Bronchial epithelial cell (primary cell): ENCODE results near the gene ZNF497. TPM values are rescaled to one million over a fixed set of nuclear protein-coding genes. Genes with fewer than 3 reads are reported as not detected.
A peak's percentile ranks its signal among the peaks of the same experiment; 100 is the strongest.

Experiments used
- DNase-seq: peaks from one replicate; pipeline ENCODE4 v3.0.0-alpha.2; 2010; ENCODE audit warnings: low read depth
- FAIRE-seq: peaks from 2 replicates; lab custom pipeline; 2011; peaks lifted over from hg19 to GRCh38; lab: Jason Lieb, UNC
- H3K27me3 ChIP-seq: 2 replicates; pipeline ENCODE4 v1.5.1; 2011; ENCODE audit warnings: low read length; ENCODE audit not compliant: control insufficient read depth, insufficient read depth
- H3K36me3 ChIP-seq: 2 replicates; pipeline ENCODE4 v1.5.1; 2011; ENCODE audit warnings: low read length; ENCODE audit not compliant: control insufficient read depth, insufficient read depth
- H3K4me3 ChIP-seq: 2 replicates; pipeline ENCODE4 v1.5.1; 2011; ENCODE audit warnings: mild to moderate bottlenecking, low read depth, low read length, control low read depth
- total RNA-seq: library from RNA; depleted of rRNA; stranded (reverse); fragments of >200 nt; gene quantifications from 2 replicates; pipeline ENCODE4 v1.2.1, GENCODE V29; 2014
- TF ChIP-seq, protein P1 (sequence below): IDR thresholded peaks from 2 replicates; pipeline ENCODE4 v1.5.1; 2011; ENCODE audit warnings: mild to moderate bottlenecking, moderate library complexity, low read length, control low read depth, inconsistent platforms; ENCODE audit not compliant: insufficient read depth, severe bottlenecking

ZNF497 gene
- total RNA-seq, 1 donor from 2014 or later, result 0.53 TPM

DNA sequence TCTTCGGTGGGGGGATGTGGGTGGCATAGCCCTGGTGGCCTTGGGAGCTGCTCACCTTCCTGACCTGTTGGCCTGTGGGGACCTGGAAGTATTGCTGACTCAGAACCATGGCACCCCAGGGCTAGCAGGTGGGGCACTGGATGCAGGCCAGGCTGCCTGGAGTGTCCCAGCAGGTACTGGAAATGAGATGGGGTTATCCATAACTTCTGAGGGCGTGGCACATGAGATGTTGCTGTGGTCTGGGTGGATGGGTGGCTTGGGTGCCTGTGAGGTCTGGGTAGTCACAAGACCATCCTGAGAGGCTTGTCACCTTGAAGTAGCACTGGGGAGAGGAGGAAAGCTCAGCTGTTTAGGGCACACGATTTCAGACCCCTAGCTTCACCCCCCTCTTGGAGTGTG, 32.3 kb upstream of the ZNF497 start:
- Histone ChIP-seq H3K4me3 (no peak overlapping the region), H3K27me3 (no peaks in the 10 kb centered on the region), H3K36me3 (peaks cover 18% of the 10 kb centered on the region)
- DNase-seq (peak; percentile 36), FAIRE-seq (no peak)
- TF ChIP-seq, protein P1, sequence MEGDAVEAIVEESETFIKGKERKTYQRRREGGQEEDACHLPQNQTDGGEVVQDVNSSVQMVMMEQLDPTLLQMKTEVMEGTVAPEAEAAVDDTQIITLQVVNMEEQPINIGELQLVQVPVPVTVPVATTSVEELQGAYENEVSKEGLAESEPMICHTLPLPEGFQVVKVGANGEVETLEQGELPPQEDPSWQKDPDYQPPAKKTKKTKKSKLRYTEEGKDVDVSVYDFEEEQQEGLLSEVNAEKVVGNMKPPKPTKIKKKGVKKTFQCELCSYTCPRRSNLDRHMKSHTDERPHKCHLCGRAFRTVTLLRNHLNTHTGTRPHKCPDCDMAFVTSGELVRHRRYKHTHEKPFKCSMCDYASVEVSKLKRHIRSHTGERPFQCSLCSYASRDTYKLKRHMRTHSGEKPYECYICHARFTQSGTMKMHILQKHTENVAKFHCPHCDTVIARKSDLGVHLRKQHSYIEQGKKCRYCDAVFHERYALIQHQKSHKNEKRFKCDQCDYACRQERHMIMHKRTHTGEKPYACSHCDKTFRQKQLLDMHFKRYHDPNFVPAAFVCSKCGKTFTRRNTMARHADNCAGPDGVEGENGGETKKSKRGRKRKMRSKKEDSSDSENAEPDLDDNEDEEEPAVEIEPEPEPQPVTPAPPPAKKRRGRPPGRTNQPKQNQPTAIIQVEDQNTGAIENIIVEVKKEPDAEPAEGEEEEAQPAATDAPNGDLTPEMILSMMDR, result no peak

DNA sequence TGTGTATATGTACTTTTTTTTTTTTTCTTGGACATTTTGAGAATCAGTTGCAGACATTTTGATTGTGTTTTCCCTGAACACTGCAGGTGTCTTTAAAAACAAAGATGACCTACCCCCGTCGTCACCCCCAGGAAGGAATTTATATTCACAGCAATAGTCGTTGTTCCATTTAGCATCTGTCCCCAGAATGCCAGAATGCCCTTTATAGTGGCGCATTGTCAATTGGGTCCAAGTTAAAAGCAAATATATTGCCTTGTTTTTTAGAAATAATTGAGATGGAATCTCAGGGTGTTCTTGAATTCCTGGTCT, 31.1 kb upstream of the ZNF497 start:
- DNase-seq, result no peak
- Histone ChIP-seq H3K4me3 (no peak overlapping the region), H3K27me3 (no peaks in the 10 kb centered on the region), H3K36me3 (peaks cover 20% of the 10 kb centered on the region)
- no peak for FAIRE-seq
- TF ChIP-seq, protein P1, result no peak

DNA sequence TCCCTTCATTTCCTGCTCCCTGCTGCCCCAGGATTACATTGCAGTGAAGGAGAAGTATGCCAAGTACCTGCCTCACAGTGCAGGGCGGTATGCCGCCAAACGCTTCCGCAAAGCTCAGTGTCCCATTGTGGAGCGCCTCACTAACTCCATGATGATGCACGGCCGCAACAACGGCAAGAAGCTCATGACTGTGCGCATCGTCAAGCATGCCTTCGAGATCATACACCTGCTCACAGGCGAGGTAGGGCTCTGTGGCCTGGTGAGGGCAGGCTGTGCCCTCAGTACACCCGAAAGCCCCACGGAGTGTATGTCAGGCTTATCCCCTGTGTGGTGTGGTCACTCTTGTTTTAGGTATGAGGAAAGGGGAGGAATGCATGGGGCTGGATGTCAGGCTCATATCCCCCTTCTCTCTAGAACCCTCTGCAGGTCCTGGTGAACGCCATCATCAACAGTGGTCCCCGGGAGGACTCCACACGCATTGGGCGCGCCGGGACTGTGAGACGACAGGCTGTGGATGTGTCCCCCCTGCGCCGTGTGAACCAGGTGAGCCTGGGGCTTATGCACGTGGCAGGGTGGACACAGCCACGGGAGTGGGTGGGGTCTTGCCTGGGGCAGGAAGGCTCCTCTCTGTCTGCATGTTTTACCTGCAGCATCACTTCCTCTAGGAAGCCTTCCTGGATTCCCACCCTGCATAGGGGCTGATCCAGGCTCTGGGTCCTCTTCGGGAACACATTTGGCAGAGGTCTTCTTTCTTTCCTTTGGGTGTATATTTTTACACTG, 30.6 kb upstream of the ZNF497 start:
- H3K36me3 ChIP-seq, result peaks cover 20% of the 10 kb centered on the region
- no peak for DNase-seq
- H3K4me3 ChIP-seq, result no peak overlapping the region
- TF ChIP-seq, protein P1, result no peak
- FAIRE-seq, result no peak
- H3K27me3 ChIP-seq, result no peaks in the 10 kb centered on the region

DNA sequence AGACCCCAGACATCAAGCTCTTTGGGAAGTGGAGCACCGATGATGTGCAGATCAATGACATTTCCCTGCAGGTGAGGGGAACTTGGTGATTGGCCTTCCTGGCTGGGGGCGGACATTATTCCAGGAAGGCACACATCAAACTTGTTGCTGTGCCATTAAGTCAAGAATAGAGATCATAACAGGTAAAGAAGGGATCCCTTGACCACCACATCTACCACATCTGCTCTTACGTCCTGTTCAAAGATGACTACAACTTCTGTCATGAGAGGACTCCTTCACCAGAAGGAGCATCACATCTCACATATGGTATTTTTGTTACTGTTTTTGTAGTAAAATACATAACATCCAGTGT, 25.6 kb upstream of the ZNF497 start:
- TF ChIP-seq, protein P1, result no peak
- Histone ChIP-seq H3K27me3 (no peaks in the 10 kb centered on the region), H3K36me3 (peaks cover 19% of the 10 kb centered on the region), H3K4me3 (peak overlapping the region; percentile 59)
- DNase-seq (no peak), FAIRE-seq (no peak)

DNA sequence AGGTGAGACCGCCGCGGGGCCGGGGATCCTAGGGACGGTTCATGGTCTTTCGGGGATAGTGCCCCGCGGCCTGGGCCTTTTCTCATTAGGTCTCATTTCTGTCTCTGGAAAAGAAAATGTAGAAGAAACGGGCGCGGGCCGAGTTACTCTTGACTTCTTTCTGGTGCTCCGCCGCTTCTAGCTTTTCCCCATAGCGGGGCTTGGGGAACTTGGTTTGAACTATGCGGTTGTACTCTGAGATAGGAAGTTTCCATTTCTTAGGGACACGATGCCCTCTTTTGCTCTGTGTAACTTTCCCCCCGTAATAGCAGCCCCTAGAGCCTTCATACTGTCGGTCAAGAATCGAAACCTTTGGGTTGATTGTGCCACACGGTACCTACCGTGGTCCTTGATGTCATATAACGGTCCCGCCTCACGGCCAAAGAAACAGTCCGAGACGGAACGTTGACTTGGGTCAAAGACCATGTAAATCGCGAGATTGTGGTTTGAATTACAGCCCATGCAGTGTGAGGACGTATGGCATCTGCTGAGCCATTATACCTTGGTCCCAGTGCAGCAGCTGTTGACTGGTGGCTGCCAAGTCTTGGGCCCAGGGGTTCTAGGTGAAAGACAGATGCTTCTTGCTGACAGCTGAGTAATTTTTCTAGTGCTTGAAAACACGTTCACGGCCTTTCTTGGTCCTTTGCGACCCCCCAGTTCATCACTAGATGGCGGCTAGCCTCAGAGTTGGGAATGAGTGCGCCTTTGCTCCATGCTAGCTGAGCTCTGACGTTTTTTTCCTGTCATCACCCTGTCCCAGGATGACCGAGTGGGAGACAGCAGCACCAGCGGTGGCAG, 25.0 kb upstream of the ZNF497 start:
- peaks cover 14% of the 10 kb centered on the region for H3K36me3 ChIP-seq
- FAIRE-seq, result no peak
- TF ChIP-seq, protein P1, result no peak

More for the DNA sequence above, 25.0 kb upstream of the ZNF497 start:
- no peak for DNase-seq
- Histone ChIP-seq H3K4me3 (peak overlapping the region; percentile 59), H3K27me3 (no peaks in the 10 kb centered on the region)
